ENCODE results near the gene S100A5. TPM values are rescaled to one million over a fixed set of nuclear protein-coding genes. Genes with fewer than 3 reads are reported as not detected.
"Not testable (repeated sequence)": the region's sequence is repeated elsewhere in the genome, so short reads cannot be mapped to it uniquely, and the experiment has no call there.

The S100A5 gene
- total and polyA plus RNA-seq, 9 of the 15 experiments (the other 6 are each of a cell fraction or from before 2014, with no cell fraction given): 0.56 to 1.4 (median 0.64) TPM; not detected in 5

GRCh38 chr1:153588033-153588432 lies 47.3 kb upstream of the S100A5 start:
- in situ Hi-C loops (cut with MboI); ATAC-seq; CTCF ChIA-PET (ENCODE audit: low intra/inter-chr PET ratio): not testable (repeated sequence)

GRCh38 chr1:153587314-153587713 lies 46.6 kb upstream of the S100A5 start:
- no TSS peak for BruUV-seq (replicated peaks)
- H3K27ac ChIP-seq (ENCODE audit: extremely low read depth, low read depth, low read length): no peak overlapping the region
- DNase-seq (ENCODE audit: extremely low read depth in 1 of 4, low spot score in 3 of 4) (no peak), ATAC-seq (no peak), FAIRE-seq (no peak)
- H3K4me1 ChIP-seq (replicated peaks in 1 of 2; ENCODE audit: control insufficient read depth in 2 of 2, insufficient read depth in 2 of 2, low read length in 2 of 2): peaks cover 0 to 6% of the 10 kb centered on the region in 2 experiments; a peak in 1 of 5 replicates
- ChIA-PET CTCF (ENCODE audit: low intra/inter-chr PET ratio) (no interaction called here), POLR2A (interaction anchor here (1.2 to 1.8 kb wide), 2 partner anchors 29 to 67 kb away, joined by 4 read pairs; partner anchors contain the start of gene S100A14)
- in situ Hi-C loops (cut with MboI): no loop called here
- no peaks in the 10 kb centered on the region for H3K36me3 ChIP-seq (ENCODE audit: control insufficient read depth, insufficient read depth, low read length)
- no peak overlapping the region for H2AFZ ChIP-seq (ENCODE audit: low read depth, low read length)
- H3K4me2 ChIP-seq (ENCODE audit: insufficient read depth, low read length): no peak overlapping the region
- H3K27me3 ChIP-seq (ENCODE audit: control insufficient read depth in 2 of 2, insufficient read depth in 2 of 2, low read length in 2 of 2): no peaks in the 10 kb centered on the region
- H3K79me2 ChIP-seq (ENCODE audit: control insufficient read depth, insufficient read depth, low read length): no peaks in the 10 kb centered on the region
- H3K4me3 ChIP-seq: no peak overlapping the region
- TF ChIP-seq ZNF121 (CRISPR knock-in tag; conservative IDR thresholded peaks at IDR 0.05) (peak; percentile 38; the same call in 1 of the 2 replicates), RFX1 (IDR thresholded peaks at IDR 0.05) (peak; percentile 39), ATF4 (CRISPR knock-in tag; IDR thresholded peaks at IDR 0.05) (no peak), PYGO2 (tag; IDR thresholded peaks at IDR 0.05) (no peak), STAT6 (CRISPR knock-in tag; IDR thresholded peaks at IDR 0.05) (no peak)
- H4K20me1 ChIP-seq (replicated peaks; ENCODE audit: control insufficient read depth, insufficient read depth, low read length): no peaks in the 10 kb centered on the region
- H3K9me3 ChIP-seq (replicated peaks; ENCODE audit: control insufficient read depth, insufficient read depth, low read depth, low read length): no peaks in the 10 kb centered on the region
- 19% methylated on average over 5 of the region's 5 CpGs for WGBS (ENCODE audit: insufficient coverage, low coverage, missing lambda C conversion rate)
- intact Hi-C loops (cut with micrococcal nuclease): no loop called here
- no peak overlapping the region; a peak in 1 of 4 replicates for H3K9ac ChIP-seq (ENCODE audit: insufficient read depth in 1 of 2, low read depth in 2 of 2, low read length in 2 of 2)
- H3K9me1 ChIP-seq (ENCODE audit: control insufficient read depth, insufficient read depth, low read length): no peaks in the 10 kb centered on the region

More at GRCh38 chr1:153588033-153588432, 47.3 kb upstream of the S100A5 start:
- H3K9ac ChIP-seq (ENCODE audit: insufficient read depth in 1 of 2, low read depth in 2 of 2, low read length in 2 of 2); H3K4me1 ChIP-seq (replicated peaks in 1 of 2; ENCODE audit: control insufficient read depth in 2 of 2, insufficient read depth in 2 of 2, low read length in 2 of 2); H3K27ac ChIP-seq (ENCODE audit: extremely low read depth, low read depth, low read length); H2AFZ ChIP-seq (ENCODE audit: low read depth, low read length); H3K4me3 ChIP-seq; intact Hi-C loops (cut with micrococcal nuclease); DNase-seq (ENCODE audit: extremely low read depth in 1 of 4, low spot score in 3 of 4); H3K27me3 ChIP-seq (ENCODE audit: control insufficient read depth in 2 of 2, insufficient read depth in 2 of 2, low read length in 2 of 2); H3K79me2 ChIP-seq (ENCODE audit: control insufficient read depth, insufficient read depth, low read length); H4K20me1 ChIP-seq (replicated peaks; ENCODE audit: control insufficient read depth, insufficient read depth, low read length); POLR2A ChIA-PET; BruUV-seq (replicated peaks); H3K4me2 ChIP-seq (ENCODE audit: insufficient read depth, low read length); H3K9me3 ChIP-seq (replicated peaks; ENCODE audit: control insufficient read depth, insufficient read depth, low read depth, low read length); FAIRE-seq; H3K9me1 ChIP-seq (ENCODE audit: control insufficient read depth, insufficient read depth, low read length); H3K36me3 ChIP-seq (ENCODE audit: control insufficient read depth, insufficient read depth, low read length); TF ChIP-seq CEBPG (CRISPR knock-in tag; IDR thresholded peaks at IDR 0.05): not testable (repeated sequence)
- TF ChIP-seq CEBPB (tag; IDR thresholded peaks at IDR 0.05) (peak; percentile 54), CEBPG (tag; conservative IDR thresholded peaks at IDR 0.05 in 1 of 2, IDR thresholded peaks at IDR 0.05 in 1 of 2) (0 out of 4 replicates have a peak, but pooled peaks of 1 of the 2 experiments have one; percentile 9)
- 42% methylated on average over 9 of the region's 10 CpGs for WGBS (ENCODE audit: insufficient coverage, low coverage, missing lambda C conversion rate)

All from K562 (cell line).